ENCODE measurements around the gene THOP1. TPM values are rescaled to one million over a fixed set of nuclear protein-coding genes. Genes with fewer than 3 reads are reported as not detected.
A peak's percentile ranks its signal among the peaks of the same experiment; 100 is the strongest.

The THOP1 gene
- polyA plus RNA-seq, 3 donors: 13.4 to 17.6 (median 14.6) TPM

- Mint-ChIP-seq H3K36me3 (no peaks in the 10 kb centered on the region), H3K4me1 (peaks cover 7% of the 10 kb centered on the region), H3K27ac (no peak overlapping the region), H3K9me3 (peaks cover 0 to 1% (median 0%) of the 10 kb centered on the region in 7 donors), H3K27me3 (ENCODE audit: low read depth in 3 of 3) (peaks cover 11 to 25% (median 15%) of the 10 kb centered on the region in 3 donors), H3K4me3 (no peak overlapping the region)
- Histone ChIP-seq H3K9ac (ENCODE audit: insufficient read depth, low read length, poor library complexity, severe bottlenecking) (no peak overlapping the region), H3K27ac (ENCODE audit: low read depth in 1 of 2, low read length in 2 of 2) (no peak overlapping the region), H2AFZ (ENCODE audit: insufficient read depth, low read depth, low read length, poor library complexity, severe bottlenecking) (no peak overlapping the region), H3K4me2 (replicated peaks; ENCODE audit: extremely low read depth, low read length, poor library complexity, severe bottlenecking) (no peak overlapping the region), H3K27me3 (ENCODE audit: control insufficient read depth in 2 of 2, insufficient read depth in 2 of 2, low read length in 2 of 2) (no peaks in the 10 kb centered on the region), H3K4me1 (ENCODE audit: control insufficient read depth in 1 of 2, insufficient read depth in 2 of 2, low read length in 2 of 2) (peaks cover 5 to 10% of the 10 kb centered on the region in 2 donors), H3K79me2 (ENCODE audit: insufficient read depth, low read length) (peaks cover 7% of the 10 kb centered on the region), H3K36me3 (replicated peaks in 1 of 2; ENCODE audit: control insufficient read depth in 1 of 2, insufficient read depth in 2 of 2, low read length in 2 of 2) (no peaks in the 10 kb centered on the region), H3K9me3 (replicated peaks in 1 of 2; ENCODE audit: control insufficient read depth in 1 of 2, insufficient read depth in 1 of 2, low read length in 2 of 2) (no peaks in the 10 kb centered on the region), H4K20me1 (ENCODE audit: insufficient read depth, low read length) (no peaks in the 10 kb centered on the region), H3K4me3 (replicated peaks in 1 of 3; ENCODE audit: low read depth in 2 of 3, low read length in 3 of 3) (no peak overlapping the region)
- intact Hi-C loops (cut with micrococcal nuclease): loop anchor here in 1 of 2 donors (10.0 kb wide), 1 partner anchor 279 kb away; no protein-coding TSS in a partner anchor
- TF ChIP-seq, protein P1, sequence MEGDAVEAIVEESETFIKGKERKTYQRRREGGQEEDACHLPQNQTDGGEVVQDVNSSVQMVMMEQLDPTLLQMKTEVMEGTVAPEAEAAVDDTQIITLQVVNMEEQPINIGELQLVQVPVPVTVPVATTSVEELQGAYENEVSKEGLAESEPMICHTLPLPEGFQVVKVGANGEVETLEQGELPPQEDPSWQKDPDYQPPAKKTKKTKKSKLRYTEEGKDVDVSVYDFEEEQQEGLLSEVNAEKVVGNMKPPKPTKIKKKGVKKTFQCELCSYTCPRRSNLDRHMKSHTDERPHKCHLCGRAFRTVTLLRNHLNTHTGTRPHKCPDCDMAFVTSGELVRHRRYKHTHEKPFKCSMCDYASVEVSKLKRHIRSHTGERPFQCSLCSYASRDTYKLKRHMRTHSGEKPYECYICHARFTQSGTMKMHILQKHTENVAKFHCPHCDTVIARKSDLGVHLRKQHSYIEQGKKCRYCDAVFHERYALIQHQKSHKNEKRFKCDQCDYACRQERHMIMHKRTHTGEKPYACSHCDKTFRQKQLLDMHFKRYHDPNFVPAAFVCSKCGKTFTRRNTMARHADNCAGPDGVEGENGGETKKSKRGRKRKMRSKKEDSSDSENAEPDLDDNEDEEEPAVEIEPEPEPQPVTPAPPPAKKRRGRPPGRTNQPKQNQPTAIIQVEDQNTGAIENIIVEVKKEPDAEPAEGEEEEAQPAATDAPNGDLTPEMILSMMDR (IDR thresholded peaks at IDR 0.05): no peak
- WGBS (ENCODE audit: insufficient coverage): no CpG with 5 or more reads among the region's 4 CpGs
- no peak for DNase-seq
These were observed 41.2 kb upstream of the THOP1 start for GRCh38 chr19:2744113-2744512.

- Mint-ChIP-seq H3K9me3 (no peaks in the 10 kb centered on the region), H3K27me3 (ENCODE audit: low read depth in 3 of 3) (peaks cover 8 to 12% (median 10%) of the 10 kb centered on the region in 3 donors), H3K4me1 (peaks cover 7% of the 10 kb centered on the region), H3K4me3 (no peak overlapping the region), H3K27ac (peak overlapping the region in 1 of 7 donors; percentile 7), H3K36me3 (no peaks in the 10 kb centered on the region)
- H3K4me1 ChIP-seq (ENCODE audit: control insufficient read depth in 1 of 2, insufficient read depth in 2 of 2, low read length in 2 of 2): peaks cover 7 to 10% of the 10 kb centered on the region in 2 donors
- H3K36me3 ChIP-seq (replicated peaks in 1 of 2; ENCODE audit: control insufficient read depth in 1 of 2, insufficient read depth in 2 of 2, low read length in 2 of 2): no peaks in the 10 kb centered on the region
- intact Hi-C loops (cut with micrococcal nuclease): loop anchor here in 1 of 2 donors (10.0 kb wide), 1 partner anchor 283 kb away; no protein-coding TSS in a partner anchor
- no peak overlapping the region for H3K4me2 ChIP-seq (replicated peaks; ENCODE audit: extremely low read depth, low read length, poor library complexity, severe bottlenecking)
- no peak for DNase-seq
- 93% methylated on average over 5 of the region's 7 CpGs for WGBS (ENCODE audit: insufficient coverage)
- no peaks in the 10 kb centered on the region for H3K9me3 ChIP-seq (replicated peaks in 1 of 2; ENCODE audit: control insufficient read depth in 1 of 2, insufficient read depth in 1 of 2, low read length in 2 of 2)
- H4K20me1 ChIP-seq (ENCODE audit: insufficient read depth, low read length): no peaks in the 10 kb centered on the region
- no peak overlapping the region for H3K27ac ChIP-seq (ENCODE audit: low read depth in 1 of 2, low read length in 2 of 2)
- H3K9ac ChIP-seq (ENCODE audit: insufficient read depth, low read length, poor library complexity, severe bottlenecking): no peak overlapping the region
- H3K4me3 ChIP-seq (replicated peaks in 1 of 3; ENCODE audit: low read depth in 2 of 3, low read length in 3 of 3): no peak overlapping the region
- TF ChIP-seq, protein P1 (IDR thresholded peaks at IDR 0.05): no peak
- H3K27me3 ChIP-seq (ENCODE audit: control insufficient read depth in 2 of 2, insufficient read depth in 2 of 2, low read length in 2 of 2): no peaks in the 10 kb centered on the region
- no peaks in the 10 kb centered on the region for H3K79me2 ChIP-seq (ENCODE audit: insufficient read depth, low read length)
- no peak overlapping the region for H2AFZ ChIP-seq (ENCODE audit: insufficient read depth, low read depth, low read length, poor library complexity, severe bottlenecking)
These were observed 38.0 kb upstream of the THOP1 start for GRCh38 chr19:2747349-2747748.
